ENCODE measurements around the gene ADAMTS2. TPM values are rescaled to one million over a fixed set of nuclear protein-coding genes. Genes with fewer than 3 reads are reported as not detected.

ADAMTS2 gene
- total and polyA plus RNA-seq, 2 of the 8 experiments (the other 6 are each of a cell fraction or from before 2014, with no cell fraction given), result 6.6 to 7.3 TPM

DNA sequence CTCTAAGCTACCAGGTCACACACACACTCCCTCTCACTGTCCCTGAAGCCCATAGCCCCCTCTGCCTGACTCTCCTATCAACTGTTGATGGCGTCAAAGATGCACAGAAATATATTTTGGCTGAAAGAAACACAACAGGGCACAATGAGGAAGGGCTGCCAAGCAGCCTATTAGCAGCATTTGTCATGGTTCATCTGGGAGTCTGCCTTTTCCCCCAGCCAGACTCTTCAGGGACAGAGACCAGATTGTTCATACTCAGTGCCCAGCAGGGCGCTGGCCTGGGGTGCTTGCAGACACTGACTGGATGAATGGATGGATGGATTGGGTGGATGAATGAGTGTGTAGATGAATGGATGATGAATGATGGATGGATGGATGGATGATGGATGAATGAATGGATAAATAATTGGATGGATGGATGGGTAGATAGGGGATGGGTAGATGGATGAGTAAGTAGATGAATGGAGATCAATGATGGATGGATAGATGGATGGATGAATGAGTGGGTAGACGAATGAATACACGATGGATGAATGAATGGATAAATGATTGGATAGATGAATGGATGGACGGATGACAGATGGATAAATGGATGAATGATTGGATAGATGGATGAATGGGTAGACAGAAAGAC, 90.5 kb downstream of the ADAMTS2 start:
- Histone ChIP-seq H2BK15ac (ENCODE audit: low read length) (no peak overlapping the region), H3K56ac (replicated peaks; ENCODE audit: insufficient read length, low read depth, low read length) (no peak overlapping the region), H3K4me3 (ENCODE audit: extremely low read depth in 1 of 4, insufficient read depth in 2 of 4, low read depth in 3 of 4, low read length in 4 of 4) (no peak overlapping the region), H3K4me1 (replicated peaks in 1 of 4; ENCODE audit: control insufficient read depth in 3 of 4, insufficient read depth in 4 of 4, low read length in 3 of 4) (no peaks in the 10 kb centered on the region), H3K36me3 (ENCODE audit: control insufficient read depth in 2 of 4, insufficient read depth in 4 of 4, low read length in 3 of 4) (no peaks in the 10 kb centered on the region), H3K9ac (replicated peaks in 1 of 4; ENCODE audit: extremely low read depth in 1 of 4, low read depth in 3 of 4, low read length in 3 of 4) (no peak overlapping the region), H3K4ac (replicated peaks; ENCODE audit: insufficient read length, low read depth, low read length) (no peak overlapping the region), H3K18ac (ENCODE audit: extremely low read depth, low read length) (no peak overlapping the region), H3K27ac (ENCODE audit: low read depth, low read length) (no peak overlapping the region), H4K91ac (replicated peaks; ENCODE audit: insufficient read length, low read length) (no peak overlapping the region), H3K79me1 (ENCODE audit: low read depth, low read length) (no peaks in the 10 kb centered on the region), H2BK12ac (ENCODE audit: low read depth, low read length) (no peak overlapping the region), H3K4me2 (ENCODE audit: insufficient read depth in 1 of 2, low read depth in 2 of 2, low read length in 2 of 2) (no peak overlapping the region), H3K9me3 (ENCODE audit: insufficient read depth in 2 of 2, low read depth in 1 of 2, low read length in 1 of 2) (no peaks in the 10 kb centered on the region), H3K79me2 (ENCODE audit: control insufficient read depth in 1 of 2, insufficient read depth in 2 of 2, low read length in 2 of 2) (no peaks in the 10 kb centered on the region), H4K20me1 (replicated peaks in 1 of 2; ENCODE audit: control insufficient read depth in 1 of 2, insufficient read depth in 2 of 2, low read length in 2 of 2) (no peaks in the 10 kb centered on the region), H3K14ac (ENCODE audit: insufficient read length) (no peak overlapping the region), H3K23ac (ENCODE audit: insufficient read length) (no peak overlapping the region), H2BK5ac (ENCODE audit: low read depth, low read length) (no peak overlapping the region), H2AK5ac (ENCODE audit: low read depth, low read length) (no peak overlapping the region), H3K23me2 (ENCODE audit: low read depth, low read length) (peaks cover 4% of the 10 kb centered on the region; the same call in 1 of the 2 replicates), H4K8ac (ENCODE audit: extremely low read depth, insufficient read depth, low read length) (no peak overlapping the region; the same call in 1 of the 2 replicates), H3K27me3 (replicated peaks in 1 of 4; ENCODE audit: control insufficient read depth in 3 of 4, extremely low read depth in 1 of 4, insufficient read depth in 3 of 4, low read length in 3 of 4) (no peaks in the 10 kb centered on the region), H4K5ac (ENCODE audit: insufficient read length, low read depth, low read length) (no peak overlapping the region), H2BK120ac (replicated peaks; ENCODE audit: low read depth, low read length) (no peak overlapping the region), H2AFZ (ENCODE audit: low read length) (no peak overlapping the region), H2BK20ac (ENCODE audit: low read length) (no peak overlapping the region)
- CTCF ChIA-PET (ENCODE audit: partially characterized antibody), result interaction anchor here (0.6 to 1.5 kb wide), 4 partner anchors 17 to 1273 kb away, joined by 3 read pairs; no protein-coding TSS in a partner anchor
- no peak for FAIRE-seq
- TF ChIP-seq TAF7 (optimal IDR thresholded peaks at IDR 0.05; ENCODE audit: borderline replicate concordance, low read depth, low read length), result no peak
- POLR2A ChIA-PET (ENCODE audit: partially characterized antibody), result no interaction called here
- 88% methylated on average over 5 of the region's 5 CpGs; no CpG with 5 or more reads in 1 of the 2 experiments for WGBS, 2 experiments (ENCODE audit: extremely low coverage in 1 of 2, insufficient coverage in 1 of 2, insufficient read length in 1 of 2, insufficient replicate concordance in 2 of 2, low coverage in 1 of 2, low lambda C conversion rate in 2 of 2, missing lambda C conversion rate in 1 of 2)
- no peak for DNase-seq (ENCODE audit: low read depth in 1 of 2, low spot score in 2 of 2)
